Omental fat pad (tissue), 4 donors: ENCODE results near the gene UBE2B. TPM values are rescaled to one million over a fixed set of nuclear protein-coding genes. Genes with fewer than 3 reads are reported as not detected.
"Not testable (repeated sequence)": the region's sequence is repeated elsewhere in the genome, so short reads cannot be mapped to it uniquely, and the experiment has no call there.

Experiments used
- ATAC-seq: fragments of 150-250 bp; one replicate; pipeline ENCODE4 v1.9.1; 2016; ENCODE audit warnings: mild to moderate bottlenecking, moderate library complexity; ENCODE audit not compliant: low FRiP score
- DNase-seq: peaks from one replicate; pipeline ENCODE4 v3.0.0-alpha.2; 2019; ENCODE audit warnings: low spot score
- total RNA-seq, 4 donors: library from RNA; depleted of rRNA; stranded (reverse); fragments of >200 nt; gene quantifications; one replicate each; pipeline ENCODE4 v1.1.0, GENCODE V29; 2016
- TF ChIP-seq, protein P1 (sequence below), 3 donors: fragments of 450-650 bp; IDR thresholded peaks; one replicate each; pipeline ENCODE4 v1.5.1; 2016 to 2017; ENCODE audit warnings: antibody characterized with exemption in 3 of 3, mild to moderate bottlenecking in 3 of 3, moderate library complexity in 2 of 3

Gene UBE2B
- total RNA-seq, 4 donors from 2014 or later: 42.2 to 95.8 (median 46.0) TPM

DNA sequence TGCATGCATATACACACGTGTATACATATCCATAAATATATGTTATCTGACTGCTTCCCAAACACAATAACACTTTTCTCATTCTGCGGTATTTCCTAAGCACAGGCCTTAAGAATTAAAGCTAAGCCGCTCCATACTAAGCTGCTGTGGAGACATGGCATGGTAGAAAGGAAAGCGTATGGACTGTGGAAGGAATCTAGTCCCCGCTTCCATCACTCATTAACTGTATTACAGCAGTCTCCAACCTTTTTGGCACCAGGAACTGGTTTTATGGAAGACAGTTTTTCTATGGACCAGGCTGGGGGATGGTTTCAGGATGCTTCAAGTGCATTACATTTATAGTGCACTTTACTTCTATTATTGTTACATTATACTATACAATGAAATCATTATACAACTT, 15.7 kb upstream of the UBE2B start:
- TF ChIP-seq, protein P1, sequence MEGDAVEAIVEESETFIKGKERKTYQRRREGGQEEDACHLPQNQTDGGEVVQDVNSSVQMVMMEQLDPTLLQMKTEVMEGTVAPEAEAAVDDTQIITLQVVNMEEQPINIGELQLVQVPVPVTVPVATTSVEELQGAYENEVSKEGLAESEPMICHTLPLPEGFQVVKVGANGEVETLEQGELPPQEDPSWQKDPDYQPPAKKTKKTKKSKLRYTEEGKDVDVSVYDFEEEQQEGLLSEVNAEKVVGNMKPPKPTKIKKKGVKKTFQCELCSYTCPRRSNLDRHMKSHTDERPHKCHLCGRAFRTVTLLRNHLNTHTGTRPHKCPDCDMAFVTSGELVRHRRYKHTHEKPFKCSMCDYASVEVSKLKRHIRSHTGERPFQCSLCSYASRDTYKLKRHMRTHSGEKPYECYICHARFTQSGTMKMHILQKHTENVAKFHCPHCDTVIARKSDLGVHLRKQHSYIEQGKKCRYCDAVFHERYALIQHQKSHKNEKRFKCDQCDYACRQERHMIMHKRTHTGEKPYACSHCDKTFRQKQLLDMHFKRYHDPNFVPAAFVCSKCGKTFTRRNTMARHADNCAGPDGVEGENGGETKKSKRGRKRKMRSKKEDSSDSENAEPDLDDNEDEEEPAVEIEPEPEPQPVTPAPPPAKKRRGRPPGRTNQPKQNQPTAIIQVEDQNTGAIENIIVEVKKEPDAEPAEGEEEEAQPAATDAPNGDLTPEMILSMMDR (IDR thresholded peaks at IDR 0.05): no peak
- no peak for ATAC-seq
- DNase-seq: no peak

GRCh38 chr5:134365604-134366003, 5.8 kb upstream of the UBE2B start:
- TF ChIP-seq, protein P1 (IDR thresholded peaks at IDR 0.05): no peak
- DNase-seq (no peak), ATAC-seq (no peak)

- TF ChIP-seq, protein P1 (IDR thresholded peaks at IDR 0.05): no peak
- DNase-seq: no peak
- peak; percentile 5 for ATAC-seq
Measured at GRCh38 chr5:134370311-134370870, 978 bp upstream of the UBE2B start.

DNA sequence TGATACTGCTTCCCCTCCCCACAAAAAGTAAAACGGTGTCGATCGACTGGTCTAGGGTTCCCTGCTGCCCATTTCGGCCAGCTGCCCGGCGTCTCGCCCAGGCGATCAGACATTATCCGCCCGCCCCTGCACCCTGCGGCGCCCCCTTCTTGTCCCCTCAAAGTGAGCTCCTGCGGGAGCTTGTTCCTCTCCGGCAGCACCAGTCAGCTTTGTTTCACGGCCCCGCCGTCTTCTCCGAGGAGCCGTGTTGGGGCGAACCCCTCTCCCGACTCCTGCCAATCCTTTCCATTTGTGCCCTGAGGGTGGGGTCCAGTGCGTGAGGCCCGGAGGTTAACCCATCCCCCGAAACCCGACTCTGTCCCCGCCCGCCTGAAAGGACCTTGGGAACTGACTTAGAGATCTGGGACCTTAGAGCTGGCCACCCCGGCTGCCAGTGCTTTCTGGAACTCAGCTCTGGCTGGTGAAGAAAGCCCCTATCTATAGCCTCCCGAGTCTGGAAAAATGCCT, 518 bp downstream of the UBE2B start:
- TF ChIP-seq, protein P1 (IDR thresholded peaks at IDR 0.05): no peak
- DNase-seq (no peak), ATAC-seq (peak; percentile 35)

- not testable (repeated sequence) for ATAC-seq, DNase-seq
Measured at GRCh38 chr5:134373633-134374032, 2.3 kb downstream of the UBE2B start.

DNA sequence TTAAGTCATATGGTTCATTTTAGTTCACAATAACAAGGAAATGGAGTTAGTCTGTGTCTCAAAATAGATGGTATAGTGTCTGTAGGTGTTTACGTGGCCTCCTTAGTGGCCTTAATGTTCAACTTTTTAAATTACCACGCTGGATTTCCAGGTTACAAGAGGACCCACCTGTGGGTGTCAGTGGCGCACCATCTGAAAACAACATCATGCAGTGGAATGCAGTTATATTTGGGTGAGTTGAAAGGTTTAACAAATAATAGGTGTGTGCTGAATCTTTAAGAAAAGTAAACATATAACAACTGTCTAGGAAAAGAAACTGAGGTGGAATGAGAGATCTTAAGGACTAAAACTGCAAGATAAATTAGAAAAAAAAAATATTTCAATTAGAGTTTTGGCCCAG, 2.9 kb downstream of the UBE2B start:
- TF ChIP-seq, protein P1 (IDR thresholded peaks at IDR 0.05): no peak
- DNase-seq (no peak), ATAC-seq (no peak)

DNA sequence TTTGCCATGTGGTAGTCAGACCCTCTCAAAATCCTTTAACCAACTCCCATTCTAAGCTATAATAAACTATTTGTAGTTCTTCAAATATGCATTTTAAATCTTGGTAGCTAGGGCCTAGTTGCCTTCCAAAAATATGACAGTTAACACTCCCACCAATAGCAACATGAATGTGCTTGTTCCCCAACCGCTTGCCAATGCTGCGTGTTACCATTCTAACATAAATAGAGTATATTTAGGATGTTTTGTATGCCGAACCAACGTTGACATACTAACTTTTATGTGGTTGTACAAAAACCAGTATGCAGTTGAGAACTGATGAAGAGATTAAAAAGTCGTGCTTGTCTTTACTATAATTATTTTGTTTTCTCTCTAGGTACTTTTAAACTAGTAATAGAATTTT, 9.0 kb downstream of the UBE2B start:
- TF ChIP-seq, protein P1 (IDR thresholded peaks at IDR 0.05): no peak
- no peak for ATAC-seq
- DNase-seq: no peak

DNA sequence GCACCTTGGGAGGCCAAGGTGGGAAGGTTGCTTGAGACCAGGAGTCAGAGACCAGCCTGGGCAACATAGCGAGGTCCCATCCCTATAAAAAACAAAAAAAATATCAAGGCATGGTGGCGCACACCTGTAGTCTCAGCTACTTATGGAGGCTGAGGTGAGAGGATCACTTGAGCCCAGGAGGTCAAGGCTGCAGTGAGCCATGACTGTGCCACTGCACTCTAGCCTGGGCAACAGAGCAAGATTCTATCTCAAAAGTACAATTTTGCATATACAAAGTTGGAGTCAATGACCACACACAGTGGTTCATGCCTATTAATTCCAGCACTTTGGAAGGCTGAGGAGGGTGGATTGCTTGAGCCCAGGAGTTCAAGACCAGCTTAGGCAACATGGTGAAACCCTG, 10.8 kb downstream of the UBE2B start:
- DNase-seq, ATAC-seq: not testable (repeated sequence)
